PFSK-1 (cell line): ENCODE data around the gene DNAH2.

ENCODE experiments used
- FOXP2 ChIP-seq: optimal IDR thresholded peaks from 2 replicates; pipeline ENCODE3; 2011; ENCODE audit warnings: borderline replicate concordance, control low read depth, inconsistent platforms; ENCODE audit not compliant: insufficient read depth; ENCODE audit errors: extremely low read length, extremely low read depth
- POLR2AphosphoS5 ChIP-seq: IDR thresholded peaks from 2 replicates; pipeline ENCODE4 v1.6.1; 2012; ENCODE audit warnings: low read depth, mild to moderate bottlenecking, control low read depth, low read length, moderate library complexity
- REST ChIP-seq, 2 experiments: IDR thresholded peaks; 2 replicates each; pipeline versions ENCODE4 v1.6.1 to v1.8.0; 2011 to 2012; ENCODE audit warnings: low read depth in 2 of 2, low read length in 2 of 2, control low read depth in 1 of 2, inconsistent platforms in 1 of 2, mild to moderate bottlenecking in 1 of 2, moderate library complexity in 1 of 2; ENCODE audit not compliant: insufficient read depth in 1 of 2
- SIN3A ChIP-seq: IDR thresholded peaks from 2 replicates; pipeline ENCODE4 v1.6.1; 2012; ENCODE audit warnings: mild to moderate bottlenecking, low read length, moderate library complexity, borderline replicate concordance; ENCODE audit not compliant: insufficient read depth
- TAF1 ChIP-seq: IDR thresholded peaks from 2 replicates; pipeline ENCODE4 v1.6.1; 2012; ENCODE audit warnings: low read length, control low read depth, borderline replicate concordance; ENCODE audit not compliant: insufficient read depth

The DNAH2 gene

DNA sequence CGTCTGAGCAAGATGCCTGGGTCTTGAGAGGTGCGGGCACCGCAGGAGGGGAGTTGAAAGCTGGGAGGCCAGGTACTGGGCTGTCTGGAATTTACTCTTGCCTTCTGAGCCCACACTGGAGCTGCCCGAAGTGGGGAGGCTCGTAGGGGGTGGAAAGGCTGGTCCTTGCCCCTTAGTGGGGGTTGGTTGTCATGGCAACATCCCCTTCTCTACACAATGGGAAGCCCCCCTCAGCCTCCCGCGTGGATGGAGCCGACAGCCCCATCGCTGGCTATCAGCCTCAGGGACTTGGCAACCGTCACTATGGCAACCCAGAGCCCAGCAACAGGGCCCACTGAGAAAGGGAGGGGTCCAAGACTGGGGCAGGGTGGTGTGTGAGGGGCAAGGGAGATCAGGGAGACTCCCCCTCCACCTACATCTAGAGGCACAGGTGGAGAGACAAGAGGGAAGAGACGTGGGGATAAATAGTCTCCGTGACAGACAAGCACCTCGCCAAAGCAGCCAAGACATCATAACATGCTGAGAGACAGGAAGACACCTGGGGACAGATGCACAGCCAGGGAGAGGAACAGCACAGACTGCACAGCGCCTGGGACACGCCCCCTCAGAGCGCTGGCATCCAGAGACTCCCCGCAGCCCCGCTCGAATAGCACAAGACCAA, 5.3 kb upstream of the DNAH2 start:
- TF ChIP-seq REST (IDR thresholded peaks at IDR 0.05; ENCODE audit: insufficient read depth in 1 of 2, low read depth in 2 of 2, low read length in 2 of 2) (no peak), FOXP2 (no peak), TAF1 (no peak), SIN3A (no peak), POLR2AphosphoS5 (no peak)

- TF ChIP-seq FOXP2 (no peak), TAF1 (no peak), SIN3A (no peak), POLR2AphosphoS5 (no peak), REST (IDR thresholded peaks at IDR 0.05; ENCODE audit: insufficient read depth in 1 of 2, low read depth in 2 of 2, low read length in 2 of 2) (no peak)
Measured at GRCh38 chr17:7713782-7714181, 3.8 kb upstream of the DNAH2 start.

DNA sequence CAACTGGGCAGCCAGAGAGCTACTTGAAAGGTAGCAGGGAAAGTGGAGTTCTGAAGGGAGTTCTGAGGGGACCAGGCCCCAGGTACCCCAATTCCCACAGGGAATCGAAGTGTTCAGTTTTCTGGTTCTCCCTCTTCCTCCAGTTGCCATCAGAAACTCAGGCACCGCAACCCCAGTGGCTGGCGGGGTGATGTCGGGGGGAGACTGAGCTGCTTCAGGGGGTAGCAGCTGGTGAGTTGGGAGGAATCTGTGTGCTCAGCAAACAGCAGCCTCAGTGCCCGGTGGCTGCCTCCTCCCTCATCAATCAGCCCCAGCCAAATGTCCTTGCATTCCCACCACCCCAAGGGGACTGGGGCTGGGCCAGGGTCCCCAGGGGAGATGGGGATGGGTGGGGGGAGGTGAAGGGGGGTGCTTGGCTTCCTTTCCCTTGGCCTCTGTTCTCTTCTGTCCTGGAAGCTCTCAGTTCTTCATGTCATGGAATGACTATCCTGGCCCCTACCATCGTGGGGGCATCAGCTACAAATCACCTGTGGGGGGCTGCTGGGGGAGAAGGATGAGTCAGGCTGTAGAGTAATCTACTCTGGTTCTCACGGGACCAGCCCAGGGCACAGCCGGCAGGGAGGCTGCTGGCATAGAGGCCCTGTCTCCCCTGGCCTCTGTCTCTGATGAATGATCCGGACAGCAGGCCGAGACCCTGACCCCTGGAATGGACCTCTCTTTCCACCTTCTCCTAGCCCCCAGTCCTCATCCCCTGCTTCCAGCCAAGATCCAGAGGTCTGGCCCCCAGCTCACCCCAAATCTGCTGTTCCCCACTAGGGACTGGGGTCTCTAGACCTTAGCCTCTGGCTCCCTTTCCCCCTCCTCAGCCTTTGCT, 2.6 kb upstream of the DNAH2 start:
- TF ChIP-seq FOXP2 = no peak
- no peak for TF ChIP-seq POLR2AphosphoS5
- TF ChIP-seq TAF1 = no peak
- TF ChIP-seq SIN3A = no peak
- TF ChIP-seq REST (IDR thresholded peaks at IDR 0.05; ENCODE audit: insufficient read depth in 1 of 2, low read depth in 2 of 2, low read length in 2 of 2) = no peak

DNA sequence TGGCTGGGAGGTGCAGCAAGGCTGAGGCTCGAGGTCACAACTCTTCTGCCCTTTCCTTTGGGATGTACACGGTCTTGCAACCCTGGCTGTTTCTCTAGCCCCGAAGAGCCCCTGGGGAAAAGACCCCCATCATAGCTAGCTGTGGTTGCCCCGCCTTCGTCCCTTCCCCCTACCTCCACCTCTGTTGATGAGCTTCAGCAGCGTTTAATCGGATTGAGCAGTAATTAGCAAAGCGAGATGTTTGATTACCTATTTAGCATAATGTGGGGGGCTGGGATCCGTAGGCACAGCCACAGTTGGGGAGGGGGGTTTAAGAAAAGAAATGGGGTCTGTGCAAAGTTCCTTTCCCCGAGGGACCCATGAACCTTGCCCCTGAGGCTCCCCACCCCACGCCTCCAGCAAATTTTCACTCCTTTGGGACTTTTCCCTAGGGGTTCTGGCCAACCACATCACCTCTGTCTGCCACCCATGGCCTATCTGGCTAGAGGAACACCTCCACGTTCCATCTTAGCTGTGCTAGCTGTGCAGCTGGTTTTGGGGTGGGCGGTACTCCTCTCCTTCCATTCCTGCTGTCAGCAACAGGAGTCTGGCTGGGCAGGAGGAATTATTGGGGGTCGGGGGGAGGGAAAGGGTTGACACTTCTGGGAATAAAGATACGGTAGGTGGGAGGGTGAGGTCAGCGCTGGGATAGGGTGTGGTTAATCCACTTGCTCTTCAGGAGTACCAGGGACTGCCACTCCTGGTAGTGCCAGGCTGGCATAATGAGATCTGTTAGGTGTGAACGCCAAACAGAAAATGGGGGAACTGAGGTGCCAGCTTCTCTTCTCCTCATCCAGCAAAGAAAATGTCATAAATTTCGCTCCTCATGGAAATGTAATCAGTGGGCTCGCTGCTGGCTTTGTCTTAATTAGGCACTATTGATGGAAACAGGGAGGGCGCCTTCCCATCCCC, 1.3 kb upstream of the DNAH2 start:
- no peak for TF ChIP-seq SIN3A
- TF ChIP-seq POLR2AphosphoS5 = no peak
- no peak for TF ChIP-seq FOXP2
- no peak for TF ChIP-seq TAF1
- TF ChIP-seq REST (IDR thresholded peaks at IDR 0.05; ENCODE audit: insufficient read depth in 1 of 2, low read depth in 2 of 2, low read length in 2 of 2) = no peak
